GM19043 (cell line): ENCODE results near the gene THSD7A.

Experiments used
- ATAC-seq: cut with Tn5 transposase; IDR thresholded peaks from one replicate; pipeline ENCODE4 v1.9.1; 2021; ENCODE audit warnings: low read depth; ENCODE audit not compliant: unreplicated experiment

The THSD7A gene

GRCh38 chr7:11355399-11356005 is 476.5 kb downstream of the THSD7A start:
- no peak for ATAC-seq

- ATAC-seq = no peak
These were observed 485.7 kb downstream of the THSD7A start for GRCh38 chr7:11346302-11346701.

DNA sequence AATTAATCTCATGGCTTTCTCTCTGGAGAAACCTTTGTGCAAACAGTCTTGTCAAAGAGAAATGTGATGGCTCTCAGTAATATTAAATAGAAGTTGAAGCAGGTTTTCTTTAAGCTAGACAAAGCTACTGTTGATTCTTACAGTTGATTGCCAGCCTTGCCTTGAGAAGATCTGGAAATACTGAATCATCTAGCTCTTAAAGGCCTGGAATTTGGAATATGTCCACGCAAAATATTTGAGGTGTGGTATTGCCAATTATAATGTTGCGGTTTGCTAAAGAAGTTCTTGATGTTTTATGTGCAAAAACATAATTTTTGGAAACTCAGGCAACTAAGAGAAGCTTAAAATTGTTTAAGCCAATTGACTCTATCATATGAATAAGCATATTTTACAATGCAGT is 486.4 kb downstream of the THSD7A start:
- no peak for ATAC-seq

DNA sequence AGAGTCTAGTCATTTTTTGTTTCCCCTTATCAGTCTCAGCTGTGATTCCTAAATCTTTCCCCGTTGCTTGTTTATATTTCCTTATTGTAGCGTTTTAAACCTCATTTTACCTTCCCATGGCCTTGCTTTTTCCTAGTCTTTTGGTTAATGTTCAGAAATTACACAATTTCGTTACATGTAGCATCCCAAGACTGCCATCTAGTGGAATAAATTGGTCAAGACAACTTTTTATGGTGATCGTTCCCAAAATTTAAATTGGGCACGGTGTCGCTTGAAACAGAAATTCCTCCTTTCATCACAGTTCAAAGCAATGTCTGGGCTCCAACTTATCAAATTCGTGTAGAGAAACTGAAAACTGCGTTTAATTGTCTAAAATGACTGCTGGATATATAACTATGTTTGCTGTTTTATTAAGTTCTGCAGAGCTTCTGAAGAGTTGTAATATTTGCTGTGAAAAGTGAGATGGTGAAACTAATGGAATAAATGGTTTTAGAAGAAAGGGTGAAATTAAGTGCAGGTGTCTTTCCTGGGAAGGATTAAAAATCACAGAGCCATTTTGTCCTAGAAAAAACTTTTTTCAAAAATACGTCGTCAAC is 488.1 kb downstream of the THSD7A start:
- ATAC-seq = no peak

GRCh38 chr7:11343136-11343535 is 488.9 kb downstream of the THSD7A start:
- ATAC-seq = no peak

DNA sequence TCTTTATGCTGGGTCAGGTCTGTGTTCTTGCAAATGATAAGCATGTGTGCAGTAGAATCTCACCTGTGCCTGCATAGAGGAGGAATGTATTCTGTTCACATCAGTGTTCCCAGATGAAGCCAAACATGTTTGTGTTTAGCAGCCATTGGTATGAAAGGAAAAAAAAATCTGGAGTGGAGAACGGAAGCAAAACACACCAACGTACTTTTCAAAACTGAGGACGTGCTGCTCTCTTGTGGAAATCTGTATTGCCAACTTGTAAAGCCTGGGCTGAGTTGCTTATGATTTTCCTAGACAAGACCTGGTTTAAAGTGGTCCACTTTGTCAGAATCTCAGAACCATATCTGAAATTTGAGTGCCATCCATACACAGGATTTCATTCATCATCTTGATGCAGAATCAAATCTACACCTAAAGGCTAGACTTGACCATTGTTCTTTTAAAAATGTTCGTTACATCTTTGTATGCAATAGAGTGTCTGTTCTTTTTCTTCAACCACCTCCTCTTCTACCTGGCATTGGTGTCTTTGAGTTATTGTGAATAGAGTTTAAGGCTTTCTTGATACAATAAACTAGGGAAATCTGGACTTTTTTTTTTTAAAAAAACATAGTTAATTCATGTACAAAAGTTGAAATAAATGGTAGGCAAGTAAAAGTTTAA is 490.6 kb downstream of the THSD7A start:
- ATAC-seq = no peak

DNA sequence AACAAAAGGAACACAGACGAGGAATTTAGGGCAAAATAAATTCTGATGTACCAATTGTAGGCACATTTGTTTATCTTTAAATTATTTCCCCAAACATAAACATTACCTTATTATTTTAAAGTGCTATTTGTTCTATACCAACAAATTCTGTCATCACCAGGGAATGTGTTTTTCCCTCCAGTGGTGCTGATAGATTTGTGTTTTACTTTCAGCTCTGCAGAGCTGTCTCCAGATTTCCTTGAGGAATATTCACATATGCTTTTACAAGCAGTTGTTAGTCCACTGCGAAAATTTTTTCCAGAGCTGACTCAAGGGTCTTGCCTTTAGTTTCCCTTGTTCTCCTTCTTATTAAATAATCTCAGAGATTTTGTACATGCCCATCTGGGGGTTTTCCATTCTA is 495.6 kb downstream of the THSD7A start:
- no peak for ATAC-seq

DNA sequence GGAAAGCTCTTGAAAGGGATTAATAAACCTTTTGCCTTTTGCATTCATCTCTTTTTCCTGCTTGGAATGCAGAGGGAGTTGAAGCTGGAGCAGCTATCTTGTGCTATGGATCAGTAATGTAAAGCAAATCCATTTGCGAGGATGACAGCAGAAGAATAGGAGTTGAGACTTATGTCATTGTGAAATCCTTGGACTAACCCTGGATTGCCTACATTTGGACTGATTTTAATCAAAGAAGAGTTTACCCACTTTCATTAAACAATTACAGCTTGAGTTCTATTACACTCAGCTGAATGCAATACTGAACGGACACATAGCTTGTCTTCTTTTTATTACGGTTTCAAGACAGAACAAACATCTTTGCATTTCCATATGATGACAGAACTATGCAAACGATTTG is 496.1 kb downstream of the THSD7A start:
- ATAC-seq = no peak

DNA sequence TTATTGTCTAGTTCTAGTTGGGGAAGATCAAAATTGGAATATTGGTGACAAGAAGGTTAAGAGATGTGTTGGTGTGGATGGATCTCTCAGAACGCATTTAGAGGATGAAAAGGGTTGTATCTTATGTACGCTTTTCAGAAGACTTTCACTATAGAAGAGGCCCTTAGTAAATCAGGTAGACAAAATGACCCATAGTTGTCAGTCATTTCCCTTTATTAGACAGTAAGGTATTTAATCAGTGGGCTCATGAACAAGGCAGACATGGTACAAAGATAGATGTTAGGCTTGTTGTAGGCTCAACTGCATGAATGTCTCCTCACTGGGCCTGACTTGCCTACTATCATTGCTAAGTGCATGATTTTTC is 499.2 kb downstream of the THSD7A start:
- ATAC-seq = peak; percentile 18

DNA sequence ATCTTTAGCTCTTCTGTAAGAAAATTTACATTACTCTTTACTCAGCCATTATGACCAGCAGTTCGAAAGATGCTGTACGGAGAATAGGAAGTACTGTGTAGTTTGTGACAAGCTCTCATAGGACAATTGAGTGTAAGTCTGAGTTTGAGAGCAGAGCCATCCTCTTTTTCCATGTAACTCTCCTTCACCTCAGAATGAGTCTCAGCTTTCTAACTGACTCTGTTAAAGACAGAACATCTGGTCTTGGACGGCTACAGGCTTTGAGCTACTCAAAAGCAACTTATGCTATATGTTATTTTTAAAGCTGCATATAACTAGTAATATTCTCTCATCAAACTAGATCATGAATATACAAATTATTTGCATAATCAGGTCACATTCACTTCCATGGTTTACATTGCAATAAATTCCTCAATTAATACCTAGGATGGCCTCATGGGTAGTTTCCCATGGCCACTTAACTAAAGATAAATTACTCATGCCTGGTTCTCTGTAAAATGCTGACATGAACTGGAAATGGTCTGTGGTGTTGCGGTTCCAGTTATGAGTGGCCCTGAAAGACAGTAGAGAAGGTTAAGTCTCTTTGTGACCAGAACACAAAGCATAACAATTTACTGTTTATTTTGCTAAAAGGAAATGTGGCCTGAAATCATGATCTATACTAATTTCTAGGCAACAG is 499.7 kb downstream of the THSD7A start:
- ATAC-seq = peak; percentile 65

- no peak for ATAC-seq
These were observed 500.6 kb downstream of the THSD7A start for GRCh38 chr7:11331128-11332102.

DNA sequence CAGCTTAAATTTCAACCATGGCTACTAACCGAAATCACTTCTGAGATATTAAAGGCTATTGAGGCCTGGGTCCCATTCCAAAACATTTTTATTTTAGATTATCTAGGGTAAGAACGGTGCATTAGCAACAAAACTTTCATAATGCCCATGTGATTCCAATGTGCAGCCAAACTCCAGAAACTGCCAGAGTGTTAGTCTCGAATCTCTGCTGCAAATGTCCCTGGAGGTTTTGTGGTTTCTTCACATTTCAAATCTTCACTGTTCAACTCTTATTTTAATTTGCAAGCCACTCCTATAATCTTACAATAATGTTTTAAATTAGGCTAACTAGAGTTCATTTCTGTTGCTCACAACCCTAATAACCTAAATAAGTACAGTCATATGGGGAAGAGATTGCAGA is 501.3 kb downstream of the THSD7A start:
- ATAC-seq = no peak

GRCh38 chr7:11330208-11330607 is 501.8 kb downstream of the THSD7A start:
- ATAC-seq = no peak

GRCh38 chr7:11329626-11330025 is 502.4 kb downstream of the THSD7A start:
- ATAC-seq = no peak

DNA sequence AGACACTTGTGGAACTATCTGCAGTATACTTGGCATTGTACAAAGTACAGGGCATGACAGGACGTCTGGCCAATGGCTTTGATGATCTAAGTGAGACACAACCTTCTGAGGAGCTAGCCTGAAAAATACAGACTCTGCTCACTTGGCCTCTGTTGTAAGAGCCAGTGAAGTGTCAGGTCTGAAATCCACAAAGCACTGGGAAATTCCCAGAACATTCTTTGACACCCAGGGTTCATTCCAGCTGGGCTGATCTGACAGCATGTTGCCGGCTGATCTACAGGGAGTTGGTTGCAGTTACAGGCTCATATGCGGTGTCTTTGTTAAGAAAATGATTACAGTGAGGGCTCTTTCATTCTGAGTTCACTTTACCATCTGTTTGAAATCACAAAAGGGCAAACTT is 503.7 kb downstream of the THSD7A start:
- no peak for ATAC-seq

GRCh38 chr7:11327633-11328032 is 504.4 kb downstream of the THSD7A start:
- ATAC-seq = no peak
